Esophagus (tissue), 2 donors: Measurements from ENCODE around the gene PIEZO2. TPM values are rescaled to one million over a fixed set of nuclear protein-coding genes. Genes with fewer than 3 reads are reported as not detected.

ENCODE experiments used
- H3K27ac ChIP-seq, 2 donors: one replicate each; pipeline ENCODE4 v1.5.1; 2013; ENCODE audit warnings: low read depth in 2 of 2, mild to moderate bottlenecking in 2 of 2, inconsistent platforms in 1 of 2, low read length in 1 of 2, moderate library complexity in 1 of 2
- H3K27me3 ChIP-seq, 2 donors: one replicate each; pipeline ENCODE4 v1.6.1; 2013; ENCODE audit warnings: low read length in 2 of 2, control low read depth in 1 of 2, mild to moderate bottlenecking in 1 of 2; ENCODE audit not compliant: insufficient read depth in 2 of 2, control insufficient read depth in 1 of 2
- H3K36me3 ChIP-seq, 2 donors: one replicate each; pipeline ENCODE4 v1.6.1; 2013; ENCODE audit warnings: low read length in 1 of 2; ENCODE audit not compliant: control insufficient read depth in 2 of 2, insufficient read depth in 2 of 2
- H3K4me1 ChIP-seq, 2 donors: one replicate each; pipeline ENCODE4 v1.6.1; 2013; ENCODE audit warnings: low read length in 1 of 2; ENCODE audit not compliant: control insufficient read depth in 2 of 2, insufficient read depth in 2 of 2
- H3K4me3 ChIP-seq, 2 donors: one replicate each; pipeline ENCODE4 v1.5.1; 2013; ENCODE audit warnings: low read length in 2 of 2, mild to moderate bottlenecking in 2 of 2, low read depth in 1 of 2, moderate library complexity in 1 of 2
- H3K9me3 ChIP-seq, 2 donors: one replicate each; pipeline ENCODE4 v1.6.1; 2013; ENCODE audit warnings: mild to moderate bottlenecking in 2 of 2, low read depth in 1 of 2, low read length in 1 of 2, moderate library complexity in 1 of 2; ENCODE audit not compliant: control insufficient read depth in 2 of 2, insufficient read depth in 1 of 2
- WGBS, 2 donors: extraction: QIAGEN DNeasy Blood & Tissue Kit; methylation state at CpG; one replicate each; pipeline ENCODE4 v1.1.7; 2013; 5-methylcytosine and 5-hydroxymethylcytosine counted together
- polyA plus RNA-seq, 2 donors: library from polyadenylated mRNA; stranded (reverse); fragments of 200-250 nt; gene quantifications; one replicate each; pipeline ENCODE4 v1.2.3, GENCODE V29; 2013
- donor health status: healthy with polysubstance abuse.
- donor health status: Bipolar disorder and iron deficiency.

PIEZO2 gene
- polyA plus RNA-seq, 2 donors = 0.37 to 0.66 TPM

- H3K4me3 ChIP-seq = no peak overlapping the region
- H3K27ac ChIP-seq = no peak overlapping the region
- H3K27me3 ChIP-seq = no peaks in the 10 kb centered on the region
- no peaks in the 10 kb centered on the region for H3K36me3 ChIP-seq
- H3K4me1 ChIP-seq = no peaks in the 10 kb centered on the region
- WGBS, 2 donors = 86 to 95% methylated on average over 4 of the region's 4 CpGs
- H3K9me3 ChIP-seq = no peaks in the 10 kb centered on the region
Observed at GRCh38 chr18:10754128-10754527, 395.2 kb downstream of the PIEZO2 start.

DNA sequence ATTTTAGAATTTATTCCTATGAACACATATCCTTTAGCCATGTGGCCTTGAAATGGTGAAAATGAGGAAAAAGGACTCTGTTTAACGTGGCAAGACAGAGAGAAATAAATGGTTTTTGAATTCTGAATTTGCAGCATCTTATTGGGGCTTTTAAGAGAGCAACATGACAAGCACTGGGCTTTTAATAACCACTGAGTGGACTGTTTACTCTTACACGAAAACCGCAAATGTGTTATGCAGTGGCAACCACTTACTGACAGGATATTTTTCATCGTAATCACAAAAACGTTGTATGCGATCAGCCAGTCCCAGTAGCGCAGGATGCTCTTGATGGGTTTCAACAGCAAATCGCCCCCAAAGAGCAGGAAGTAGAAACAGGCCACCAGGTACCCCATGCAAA lies 397.0 kb downstream of the PIEZO2 start:
- no peak overlapping the region for H3K27ac ChIP-seq
- H3K9me3 ChIP-seq = no peaks in the 10 kb centered on the region
- H3K36me3 ChIP-seq = no peaks in the 10 kb centered on the region
- H3K27me3 ChIP-seq = no peaks in the 10 kb centered on the region
- 71 to 79% methylated on average over 8 of the region's 8 CpGs for WGBS, 2 donors
- H3K4me1 ChIP-seq = no peaks in the 10 kb centered on the region
- H3K4me3 ChIP-seq = no peak overlapping the region

DNA sequence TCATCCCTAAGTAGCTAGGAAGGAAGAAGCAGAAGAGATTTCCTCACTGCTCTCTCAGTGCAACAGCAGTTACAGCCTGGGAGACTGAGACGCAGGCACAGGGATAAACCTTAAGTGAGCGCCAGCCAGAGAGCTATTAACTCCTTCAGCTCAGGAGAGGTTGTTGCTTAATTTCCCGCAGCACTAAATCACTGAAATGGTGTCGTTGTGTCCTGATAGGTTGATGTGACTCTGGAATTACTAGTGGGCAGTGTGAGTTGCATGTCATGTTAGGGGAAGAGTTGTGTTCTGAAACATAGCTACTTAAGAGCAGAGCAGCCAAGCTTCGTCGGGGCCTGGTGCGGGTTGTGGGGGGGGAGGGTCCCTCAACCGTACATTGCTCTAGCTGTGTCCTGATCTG lies 397.7 kb downstream of the PIEZO2 start:
- no peak overlapping the region for H3K27ac ChIP-seq
- H3K36me3 ChIP-seq = no peaks in the 10 kb centered on the region
- H3K4me1 ChIP-seq = no peaks in the 10 kb centered on the region
- no peaks in the 10 kb centered on the region for H3K9me3 ChIP-seq
- WGBS, 2 donors = 66 to 86% methylated on average over 8 of the region's 8 CpGs
- H3K4me3 ChIP-seq = no peak overlapping the region
- H3K27me3 ChIP-seq = no peaks in the 10 kb centered on the region

DNA sequence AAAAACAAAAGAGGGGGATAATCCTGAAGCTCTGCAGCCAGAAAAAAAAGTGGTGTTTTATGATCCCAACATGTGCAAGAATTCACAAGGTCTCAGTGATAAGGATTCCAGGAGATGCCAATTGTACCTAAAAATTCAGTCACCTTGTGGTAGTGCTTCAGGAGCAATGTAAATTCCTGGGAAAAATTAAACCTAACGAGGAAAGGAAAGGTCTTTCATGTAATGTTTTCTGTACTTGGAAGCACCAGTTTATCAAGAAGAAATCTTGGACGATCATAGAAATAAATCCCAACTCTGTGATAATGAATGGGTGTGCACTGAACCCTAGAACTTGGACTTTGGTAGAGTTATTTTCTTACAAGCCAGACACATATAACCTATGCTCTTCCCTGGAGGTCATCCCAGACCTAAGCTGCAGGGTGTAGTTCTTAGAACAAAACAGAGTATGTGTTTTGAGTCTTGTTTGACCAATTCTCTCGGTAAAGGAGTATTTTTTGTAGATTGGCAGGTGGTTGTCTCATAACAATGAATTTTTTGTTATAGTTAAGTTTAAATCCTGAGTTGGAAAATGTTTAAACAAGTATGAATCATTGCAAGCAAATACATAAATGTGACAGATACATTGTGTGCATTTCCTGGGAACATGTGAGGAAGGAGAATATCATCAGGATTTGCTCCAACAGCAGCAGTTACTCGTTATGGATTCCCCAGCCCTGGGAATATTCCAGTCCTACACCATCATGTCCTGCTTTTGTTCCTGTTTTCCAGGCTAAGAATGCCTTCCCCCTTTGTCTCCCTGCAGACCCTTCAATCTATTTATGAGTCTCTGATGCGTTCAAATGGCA lies 399.0 kb downstream of the PIEZO2 start:
- Histone ChIP-seq H3K4me3 (no peak overlapping the region), H3K9me3 (no peaks in the 10 kb centered on the region), H3K27ac (no peak overlapping the region), H3K36me3 (no peaks in the 10 kb centered on the region), H3K4me1 (no peaks in the 10 kb centered on the region), H3K27me3 (no peaks in the 10 kb centered on the region)
- WGBS, 2 donors = 33 to 45% methylated on average over 5 of the region's 5 CpGs

DNA sequence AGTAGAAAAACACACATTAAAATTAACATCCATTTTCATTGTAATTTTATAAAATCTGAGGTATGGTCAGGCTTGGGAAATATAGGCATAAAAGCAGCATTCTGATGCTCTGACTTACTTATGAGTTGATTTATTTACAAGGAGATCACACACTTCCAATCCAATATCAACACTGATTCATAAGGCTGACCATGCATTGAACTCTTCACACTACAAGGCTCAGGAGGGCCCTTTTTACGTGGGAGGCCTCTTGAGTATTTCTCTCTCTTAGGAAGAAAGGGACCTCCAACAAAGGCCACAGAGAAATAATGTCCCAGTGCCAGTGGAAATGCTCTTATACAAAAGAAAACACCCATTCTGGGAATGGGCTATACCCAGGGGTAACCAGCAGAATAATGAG lies 400.7 kb downstream of the PIEZO2 start:
- WGBS, 2 donors = 59 to 71% methylated on average over 1 of the region's 1 CpG
- Histone ChIP-seq H3K27me3 (no peaks in the 10 kb centered on the region), H3K9me3 (no peaks in the 10 kb centered on the region), H3K36me3 (no peaks in the 10 kb centered on the region), H3K27ac (no peak overlapping the region), H3K4me3 (no peak overlapping the region), H3K4me1 (no peaks in the 10 kb centered on the region)

DNA sequence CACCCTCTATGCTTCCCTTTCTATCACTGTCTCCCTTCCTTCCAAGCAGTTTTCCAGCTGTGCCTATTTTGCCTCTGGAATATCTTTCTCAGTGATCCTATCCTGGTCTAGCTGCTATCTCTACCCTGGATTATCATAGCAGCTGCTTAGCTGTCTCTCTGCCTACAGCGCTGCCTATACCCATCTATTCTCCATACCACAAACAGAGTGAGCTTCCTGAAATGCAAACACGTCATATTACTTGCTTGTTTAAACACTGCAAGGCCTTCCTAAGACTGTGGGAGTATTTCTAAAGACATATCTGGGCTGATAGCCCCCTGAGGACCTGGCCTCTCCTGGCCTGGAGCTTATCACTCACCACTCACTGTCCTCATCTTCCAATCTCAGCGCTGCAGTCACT lies 403.4 kb downstream of the PIEZO2 start:
- no peaks in the 10 kb centered on the region for H3K36me3 ChIP-seq
- WGBS, 2 donors = 78 to 90% methylated on average over 3 of the region's 3 CpGs
- H3K4me3 ChIP-seq = no peak overlapping the region
- no peaks in the 10 kb centered on the region for H3K4me1 ChIP-seq
- H3K9me3 ChIP-seq = no peaks in the 10 kb centered on the region
- H3K27ac ChIP-seq = no peak overlapping the region
- no peaks in the 10 kb centered on the region for H3K27me3 ChIP-seq

DNA sequence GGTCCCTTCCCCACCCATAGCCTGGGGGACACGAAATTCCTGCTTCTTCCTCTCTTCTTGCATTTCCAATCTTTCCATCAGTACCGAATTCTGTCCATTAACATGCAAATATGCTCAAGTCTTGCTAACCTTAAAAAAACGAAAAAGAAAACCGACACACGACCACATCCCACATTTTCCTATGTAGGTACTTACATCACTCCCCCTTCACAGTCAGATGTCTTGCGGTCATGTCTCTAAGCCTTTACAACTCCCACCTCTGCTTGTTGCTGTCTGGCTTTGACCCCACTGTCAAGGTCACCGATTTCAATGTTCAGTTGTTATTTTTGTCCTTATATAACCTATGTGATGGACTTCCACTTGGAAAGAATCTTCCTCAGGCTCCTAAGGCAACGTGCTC lies 404.1 kb downstream of the PIEZO2 start:
- H3K4me3 ChIP-seq = no peak overlapping the region
- no peaks in the 10 kb centered on the region for H3K9me3 ChIP-seq
- no peak overlapping the region for H3K27ac ChIP-seq
- 83 to 87% methylated on average over 8 of the region's 8 CpGs for WGBS, 2 donors
- H3K27me3 ChIP-seq = no peaks in the 10 kb centered on the region
- no peaks in the 10 kb centered on the region for H3K4me1 ChIP-seq
- H3K36me3 ChIP-seq = no peaks in the 10 kb centered on the region

DNA sequence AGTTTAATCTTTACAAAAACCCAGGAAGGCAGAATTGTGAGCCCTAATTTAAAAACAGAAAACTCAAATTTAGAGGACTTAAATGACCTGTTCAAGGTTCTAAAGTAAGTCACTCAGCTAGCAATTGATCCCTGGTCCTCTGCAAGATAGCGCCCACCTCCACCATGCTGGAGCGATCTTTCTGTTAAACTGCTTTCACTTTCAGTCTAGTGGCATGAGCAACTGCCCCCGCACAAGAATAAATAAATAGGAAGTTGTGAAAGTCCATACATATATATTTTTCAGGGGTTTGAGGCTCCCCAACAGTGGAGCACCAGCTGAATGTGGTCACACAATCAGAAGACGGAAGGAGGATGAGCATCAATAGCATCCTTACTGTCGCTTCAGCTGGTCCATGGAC lies 405.6 kb downstream of the PIEZO2 start:
- Histone ChIP-seq H3K4me3 (no peak overlapping the region), H3K36me3 (no peaks in the 10 kb centered on the region), H3K9me3 (no peaks in the 10 kb centered on the region), H3K27me3 (no peaks in the 10 kb centered on the region), H3K27ac (no peak overlapping the region), H3K4me1 (no peaks in the 10 kb centered on the region)
- 80 to 81% methylated on average over 5 of the region's 5 CpGs for WGBS, 2 donors

DNA sequence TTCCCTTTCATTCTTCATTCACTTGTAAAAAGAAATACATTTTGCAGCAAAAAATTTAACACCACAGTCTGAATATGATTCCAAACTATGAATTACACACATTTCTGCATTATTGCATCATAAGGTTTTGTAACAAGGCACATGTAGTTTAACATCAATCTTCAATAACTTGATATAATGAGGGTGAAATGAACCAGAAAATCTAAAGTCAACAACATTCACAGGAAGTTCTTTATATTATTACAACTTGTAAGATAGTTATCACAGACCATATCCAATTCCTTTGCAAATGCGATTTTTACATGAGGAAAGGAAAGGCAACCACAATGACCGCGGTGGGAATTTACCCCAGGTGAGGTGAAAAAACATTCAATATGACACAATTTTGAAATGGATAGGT lies 410.2 kb downstream of the PIEZO2 start:
- no peak overlapping the region for H3K4me3 ChIP-seq
- no peaks in the 10 kb centered on the region for H3K27me3 ChIP-seq
- H3K36me3 ChIP-seq = no peaks in the 10 kb centered on the region
- WGBS, 2 donors = 53 to 63% methylated on average over 3 of the region's 3 CpGs
- no peaks in the 10 kb centered on the region for H3K9me3 ChIP-seq
- H3K4me1 ChIP-seq = no peaks in the 10 kb centered on the region
- H3K27ac ChIP-seq = no peak overlapping the region

- Histone ChIP-seq H3K4me3 (no peak overlapping the region), H3K36me3 (no peaks in the 10 kb centered on the region), H3K27me3 (no peaks in the 10 kb centered on the region), H3K4me1 (no peaks in the 10 kb centered on the region), H3K27ac (no peak overlapping the region), H3K9me3 (no peaks in the 10 kb centered on the region)
- 46 to 58% methylated on average over 3 of the region's 3 CpGs for WGBS, 2 donors
Observed at GRCh38 chr18:10736984-10737383, 412.4 kb downstream of the PIEZO2 start.
